ENCODE measurements around the gene CDH4. TPM values are rescaled to one million over a fixed set of nuclear protein-coding genes. Genes with fewer than 3 reads are reported as not detected.

Gene CDH4
- total and polyA plus RNA-seq, 2 of the 4 experiments (the other 2 are of a cell fraction): 1.6 to 3.5 TPM

DNA sequence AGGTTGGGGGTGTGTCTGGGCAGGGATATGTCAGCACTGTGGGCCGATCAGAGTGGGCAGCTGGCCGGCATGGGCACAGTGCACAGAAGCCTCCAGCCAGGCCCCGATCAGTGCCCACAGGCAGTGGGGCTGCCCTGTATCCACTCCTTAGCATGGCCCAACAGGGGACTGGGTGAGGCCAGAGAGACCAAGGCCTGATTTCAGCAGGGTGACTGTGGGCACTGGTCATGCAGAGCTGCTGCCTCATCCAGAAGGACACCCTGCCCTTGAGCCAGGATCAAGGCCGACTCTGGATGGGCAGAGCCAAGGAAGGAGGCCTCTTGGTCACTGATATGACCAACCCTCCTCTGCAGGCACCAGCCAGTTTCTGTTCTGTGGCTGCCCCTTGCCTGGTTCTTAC is 159.7 kb downstream of the CDH4 start:
- Histone ChIP-seq H3K36me3 (ENCODE audit: control insufficient read depth, insufficient read depth, low read length) (no peaks in the 10 kb centered on the region), H3K18ac (ENCODE audit: low read depth, low read length) (no peak overlapping the region), H4K91ac (ENCODE audit: insufficient read depth, low read depth, low read length) (no peak overlapping the region), H3K27ac (ENCODE audit: insufficient read depth, low read length) (no peak overlapping the region), H3K14ac (replicated peaks; ENCODE audit: low read depth, low read length) (no peak overlapping the region), H3K4me3 (ENCODE audit: insufficient read depth, low read depth, low read length) (no peak overlapping the region), H3K27me3 (ENCODE audit: control insufficient read depth, insufficient read depth, low read length) (no peaks in the 10 kb centered on the region), H3K4ac (ENCODE audit: low read depth, low read length) (no peak overlapping the region), H2BK15ac (ENCODE audit: low read depth, low read length) (no peak overlapping the region), H3K4me2 (ENCODE audit: low read depth, low read length) (no peak overlapping the region), H3K23ac (ENCODE audit: low read depth, low read length) (no peak overlapping the region), H4K8ac (ENCODE audit: low read depth in 2 of 2, low read length in 2 of 2) (no peak overlapping the region), H3K9me1 (ENCODE audit: insufficient read depth, low read length) (no peaks in the 10 kb centered on the region), H2BK5ac (ENCODE audit: low read depth, low read length, poor library complexity, severe bottlenecking) (no peak overlapping the region), H4K20me1 (ENCODE audit: insufficient read depth, low read length) (no peaks in the 10 kb centered on the region; the same call in 1 of the 2 replicates), H2BK20ac (ENCODE audit: low read depth, low read length) (no peak overlapping the region), H4K5ac (ENCODE audit: low read depth, low read length) (no peak overlapping the region), H3K4me1 (ENCODE audit: control insufficient read depth, insufficient read depth, low read length) (no peaks in the 10 kb centered on the region), H3K9me3 (ENCODE audit: control insufficient read depth, insufficient read depth, low read length) (peaks cover 4% of the 10 kb centered on the region; the same call in 1 of the 2 replicates), H2BK120ac (ENCODE audit: low read depth, low read length) (no peak overlapping the region), H3K79me1 (ENCODE audit: low read depth in 1 of 2, low read length in 2 of 2) (no peaks in the 10 kb centered on the region), H3K56ac (ENCODE audit: extremely low read depth, insufficient read depth, low read length) (no peak overlapping the region), H2AK9ac (replicated peaks; ENCODE audit: low read depth, low read length, poor library complexity) (no peak overlapping the region), H2AFZ (replicated peaks; ENCODE audit: low read length, poor library complexity) (no peak overlapping the region), H2AK5ac (ENCODE audit: low read depth, low read length) (no peak overlapping the region), H3K9ac (ENCODE audit: low read depth, low read length) (no peak overlapping the region)
- ChIA-PET POLR2A (ENCODE audit: unreplicated experiment) (no interaction called here), CTCF (no interaction called here)
- no peak for TF ChIP-seq BHLHE40 (IDR thresholded peaks at IDR 0.05; ENCODE audit: low read depth, low read length)
- TF ChIP-seq CHD1 (IDR thresholded peaks at IDR 0.05; ENCODE audit: low read depth, low read length): no peak
- TF ChIP-seq RCOR1 (IDR thresholded peaks at IDR 0.05; ENCODE audit: insufficient replicate concordance, low read length): no peak
- TF ChIP-seq MAZ (IDR thresholded peaks at IDR 0.05; ENCODE audit: borderline replicate concordance, low read depth, low read length): no peak
- no peak for TF ChIP-seq CEBPB (IDR thresholded peaks at IDR 0.05; ENCODE audit: low read depth, low read length)
- no peak for TF ChIP-seq RFX5 (IDR thresholded peaks at IDR 0.05; ENCODE audit: low read depth, low read length)
- TF ChIP-seq, protein P1, sequence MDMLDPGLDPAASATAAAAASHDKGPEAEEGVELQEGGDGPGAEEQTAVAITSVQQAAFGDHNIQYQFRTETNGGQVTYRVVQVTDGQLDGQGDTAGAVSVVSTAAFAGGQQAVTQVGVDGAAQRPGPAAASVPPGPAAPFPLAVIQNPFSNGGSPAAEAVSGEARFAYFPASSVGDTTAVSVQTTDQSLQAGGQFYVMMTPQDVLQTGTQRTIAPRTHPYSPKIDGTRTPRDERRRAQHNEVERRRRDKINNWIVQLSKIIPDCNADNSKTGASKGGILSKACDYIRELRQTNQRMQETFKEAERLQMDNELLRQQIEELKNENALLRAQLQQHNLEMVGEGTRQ (IDR thresholded peaks at IDR 0.05; ENCODE audit: low read depth, low read length): no peak
- TF ChIP-seq MAFK (IDR thresholded peaks at IDR 0.05; ENCODE audit: low read depth, low read length): no peak
- TF ChIP-seq, protein P2, sequence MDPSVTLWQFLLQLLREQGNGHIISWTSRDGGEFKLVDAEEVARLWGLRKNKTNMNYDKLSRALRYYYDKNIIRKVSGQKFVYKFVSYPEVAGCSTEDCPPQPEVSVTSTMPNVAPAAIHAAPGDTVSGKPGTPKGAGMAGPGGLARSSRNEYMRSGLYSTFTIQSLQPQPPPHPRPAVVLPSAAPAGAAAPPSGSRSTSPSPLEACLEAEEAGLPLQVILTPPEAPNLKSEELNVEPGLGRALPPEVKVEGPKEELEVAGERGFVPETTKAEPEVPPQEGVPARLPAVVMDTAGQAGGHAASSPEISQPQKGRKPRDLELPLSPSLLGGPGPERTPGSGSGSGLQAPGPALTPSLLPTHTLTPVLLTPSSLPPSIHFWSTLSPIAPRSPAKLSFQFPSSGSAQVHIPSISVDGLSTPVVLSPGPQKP (IDR thresholded peaks at IDR 0.05; ENCODE audit: borderline replicate concordance, low read depth, low read length): no peak
- TF ChIP-seq MXI1 (IDR thresholded peaks at IDR 0.05; ENCODE audit: borderline replicate concordance, low read depth, low read length): no peak
- no peak for TF ChIP-seq NFE2L2 (IDR thresholded peaks at IDR 0.05; ENCODE audit: low read depth, low read length)
- no peak for TF ChIP-seq SMC3 (IDR thresholded peaks at IDR 0.05; ENCODE audit: low read depth, low read length)
- TF ChIP-seq POLR2A (IDR thresholded peaks at IDR 0.05; ENCODE audit: low read depth, low read length): no peak
- TF ChIP-seq, protein P3, sequence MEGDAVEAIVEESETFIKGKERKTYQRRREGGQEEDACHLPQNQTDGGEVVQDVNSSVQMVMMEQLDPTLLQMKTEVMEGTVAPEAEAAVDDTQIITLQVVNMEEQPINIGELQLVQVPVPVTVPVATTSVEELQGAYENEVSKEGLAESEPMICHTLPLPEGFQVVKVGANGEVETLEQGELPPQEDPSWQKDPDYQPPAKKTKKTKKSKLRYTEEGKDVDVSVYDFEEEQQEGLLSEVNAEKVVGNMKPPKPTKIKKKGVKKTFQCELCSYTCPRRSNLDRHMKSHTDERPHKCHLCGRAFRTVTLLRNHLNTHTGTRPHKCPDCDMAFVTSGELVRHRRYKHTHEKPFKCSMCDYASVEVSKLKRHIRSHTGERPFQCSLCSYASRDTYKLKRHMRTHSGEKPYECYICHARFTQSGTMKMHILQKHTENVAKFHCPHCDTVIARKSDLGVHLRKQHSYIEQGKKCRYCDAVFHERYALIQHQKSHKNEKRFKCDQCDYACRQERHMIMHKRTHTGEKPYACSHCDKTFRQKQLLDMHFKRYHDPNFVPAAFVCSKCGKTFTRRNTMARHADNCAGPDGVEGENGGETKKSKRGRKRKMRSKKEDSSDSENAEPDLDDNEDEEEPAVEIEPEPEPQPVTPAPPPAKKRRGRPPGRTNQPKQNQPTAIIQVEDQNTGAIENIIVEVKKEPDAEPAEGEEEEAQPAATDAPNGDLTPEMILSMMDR (conservative IDR thresholded peaks at IDR 0.05; ENCODE audit: low read depth, low read length): no peak
- TF ChIP-seq RAD21 (IDR thresholded peaks at IDR 0.05; ENCODE audit: low read length): no peak
- no TSS peak for BruUV-seq (replicated peaks)
- DNase-seq (no peak), ATAC-seq (ENCODE audit: low read depth) (no peak)
- intact Hi-C loops (cut with micrococcal nuclease): no loop called here
- 100% methylated on average over 1 of the region's 4 CpGs; no CpG with 5 or more reads in 1 of the 2 experiments for WGBS, 2 experiments (ENCODE audit: extremely low coverage in 2 of 2, insufficient read length in 1 of 2)
- dilution Hi-C loops (cut with HindIII; ENCODE audit: low sequenced_read_pairs, unreplicated experiment): no loop called here
- in situ Hi-C loops (cut with MboI; ENCODE audit: low sequenced_read_pairs): no loop called here

Data from IMR-90 (cell line).